ENCODE measurements around the gene LYRM9.

DNA sequence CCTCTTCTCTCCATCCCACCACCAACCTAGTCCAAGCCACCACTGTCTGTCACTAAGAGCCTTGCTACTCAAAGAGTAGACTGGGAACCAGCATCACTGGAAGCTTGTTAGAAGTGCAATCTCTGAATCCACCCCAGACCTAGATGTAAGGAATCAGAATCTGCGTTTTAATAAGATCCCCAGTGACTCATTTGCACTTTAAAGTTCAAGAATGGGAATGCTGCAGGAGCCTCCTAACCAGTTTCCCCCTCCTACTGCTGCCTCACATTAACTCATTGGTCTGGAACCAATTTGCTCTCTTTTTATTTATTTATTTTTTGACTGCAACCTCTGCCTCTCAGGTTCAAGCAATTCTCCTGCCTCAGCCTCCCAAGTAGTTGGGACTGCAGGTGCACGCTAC is 19.8 kb upstream of the LYRM9 start:
- TF ChIP-seq, protein P1, sequence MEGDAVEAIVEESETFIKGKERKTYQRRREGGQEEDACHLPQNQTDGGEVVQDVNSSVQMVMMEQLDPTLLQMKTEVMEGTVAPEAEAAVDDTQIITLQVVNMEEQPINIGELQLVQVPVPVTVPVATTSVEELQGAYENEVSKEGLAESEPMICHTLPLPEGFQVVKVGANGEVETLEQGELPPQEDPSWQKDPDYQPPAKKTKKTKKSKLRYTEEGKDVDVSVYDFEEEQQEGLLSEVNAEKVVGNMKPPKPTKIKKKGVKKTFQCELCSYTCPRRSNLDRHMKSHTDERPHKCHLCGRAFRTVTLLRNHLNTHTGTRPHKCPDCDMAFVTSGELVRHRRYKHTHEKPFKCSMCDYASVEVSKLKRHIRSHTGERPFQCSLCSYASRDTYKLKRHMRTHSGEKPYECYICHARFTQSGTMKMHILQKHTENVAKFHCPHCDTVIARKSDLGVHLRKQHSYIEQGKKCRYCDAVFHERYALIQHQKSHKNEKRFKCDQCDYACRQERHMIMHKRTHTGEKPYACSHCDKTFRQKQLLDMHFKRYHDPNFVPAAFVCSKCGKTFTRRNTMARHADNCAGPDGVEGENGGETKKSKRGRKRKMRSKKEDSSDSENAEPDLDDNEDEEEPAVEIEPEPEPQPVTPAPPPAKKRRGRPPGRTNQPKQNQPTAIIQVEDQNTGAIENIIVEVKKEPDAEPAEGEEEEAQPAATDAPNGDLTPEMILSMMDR (conservative IDR thresholded peaks at IDR 0.05 in 1 of 2, IDR thresholded peaks at IDR 0.05 in 1 of 2; ENCODE audit: low read depth in 1 of 2, low read length in 2 of 2): no peak
- no peak for TF ChIP-seq EZH2 (IDR thresholded peaks at IDR 0.05; ENCODE audit: low read length, missing control alignments)
